Measurements from ENCODE around the gene TSHZ3. TPM values are rescaled to one million over a fixed set of nuclear protein-coding genes. Genes with fewer than 3 reads are reported as not detected.

TSHZ3 gene
- total and polyA plus RNA-seq, 2 donors from 2014 or later, result 1.7 to 8.4 TPM

GRCh38 chr19:31289381-31289880 lies 59.8 kb downstream of the TSHZ3 start:
- no peak overlapping the region for H3K27ac ChIP-seq (ENCODE audit: low read depth in 2 of 2, low read length in 2 of 2)
- no peak overlapping the region for H3K4me3 ChIP-seq (ENCODE audit: low read length in 3 of 3)
- H3K9me3 ChIP-seq (ENCODE audit: control insufficient read depth in 2 of 3, insufficient read depth in 1 of 3, low read length in 3 of 3), result no peaks in the 10 kb centered on the region
- TF ChIP-seq CTCF (IDR thresholded peaks at IDR 0.05; ENCODE audit: borderline replicate concordance, extremely low read depth, insufficient read depth), result no peak
- no peaks in the 10 kb centered on the region for H3K27me3 ChIP-seq (ENCODE audit: control insufficient read depth, insufficient read depth, low read length)
- no peak for DNase-seq
- no peaks in the 10 kb centered on the region for H3K36me3 ChIP-seq (ENCODE audit: control insufficient read depth in 2 of 3, insufficient read depth in 3 of 3, low read length in 3 of 3)
- no peaks in the 10 kb centered on the region for H3K4me1 ChIP-seq (ENCODE audit: control insufficient read depth in 2 of 3, insufficient read depth in 2 of 3, low read depth in 1 of 3, low read length in 3 of 3)
- H3K9ac ChIP-seq (ENCODE audit: low read length in 3 of 3), result no peak overlapping the region
- intact Hi-C loops (cut with DNase I), result no loop called here
- no peak for FAIRE-seq

- DNase-seq (peak in 1 of 5 donors; percentile 28), FAIRE-seq (no peak)
- intact Hi-C loops (cut with DNase I), result no loop called here
- H3K9me3 ChIP-seq (ENCODE audit: control insufficient read depth in 2 of 3, insufficient read depth in 1 of 3, low read length in 3 of 3), result no peaks in the 10 kb centered on the region
- no peak overlapping the region for H3K27ac ChIP-seq (ENCODE audit: low read depth in 2 of 2, low read length in 2 of 2)
- no peaks in the 10 kb centered on the region for H3K27me3 ChIP-seq (ENCODE audit: control insufficient read depth, insufficient read depth, low read length)
- no peak for TF ChIP-seq CTCF (IDR thresholded peaks at IDR 0.05; ENCODE audit: borderline replicate concordance, extremely low read depth, insufficient read depth)
- H3K4me1 ChIP-seq (ENCODE audit: control insufficient read depth in 2 of 3, insufficient read depth in 2 of 3, low read depth in 1 of 3, low read length in 3 of 3), result no peaks in the 10 kb centered on the region
- H3K4me3 ChIP-seq (ENCODE audit: low read length in 3 of 3), result no peak overlapping the region
- no peak overlapping the region for H3K9ac ChIP-seq (ENCODE audit: low read length in 3 of 3)
- H3K36me3 ChIP-seq (ENCODE audit: control insufficient read depth in 2 of 3, insufficient read depth in 3 of 3, low read length in 3 of 3), result no peaks in the 10 kb centered on the region
Measured at GRCh38 chr19:31286491-31286890, 62.7 kb downstream of the TSHZ3 start.

GRCh38 chr19:31285744-31286143 lies 63.5 kb downstream of the TSHZ3 start:
- Histone ChIP-seq H3K9ac (ENCODE audit: low read length in 3 of 3) (no peak overlapping the region), H3K27me3 (ENCODE audit: control insufficient read depth, insufficient read depth, low read length) (no peaks in the 10 kb centered on the region), H3K4me3 (ENCODE audit: low read length in 3 of 3) (no peak overlapping the region), H3K27ac (ENCODE audit: low read depth in 2 of 2, low read length in 2 of 2) (no peak overlapping the region), H3K9me3 (ENCODE audit: control insufficient read depth in 2 of 3, insufficient read depth in 1 of 3, low read length in 3 of 3) (no peaks in the 10 kb centered on the region), H3K36me3 (ENCODE audit: control insufficient read depth in 2 of 3, insufficient read depth in 3 of 3, low read length in 3 of 3) (no peaks in the 10 kb centered on the region), H3K4me1 (ENCODE audit: control insufficient read depth in 2 of 3, insufficient read depth in 2 of 3, low read depth in 1 of 3, low read length in 3 of 3) (no peaks in the 10 kb centered on the region)
- no peak for TF ChIP-seq CTCF (IDR thresholded peaks at IDR 0.05; ENCODE audit: borderline replicate concordance, extremely low read depth, insufficient read depth)
- FAIRE-seq (no peak), DNase-seq (peak in 4 of 5 donors; percentile 35 to 73 (median 48))
- intact Hi-C loops (cut with DNase I), result no loop called here

- Histone ChIP-seq H3K4me1 (ENCODE audit: control insufficient read depth in 2 of 3, insufficient read depth in 2 of 3, low read depth in 1 of 3, low read length in 3 of 3) (no peaks in the 10 kb centered on the region), H3K27ac (ENCODE audit: low read depth in 2 of 2, low read length in 2 of 2) (no peak overlapping the region), H3K9ac (ENCODE audit: low read length in 3 of 3) (no peak overlapping the region), H3K9me3 (ENCODE audit: control insufficient read depth in 2 of 3, insufficient read depth in 1 of 3, low read length in 3 of 3) (no peaks in the 10 kb centered on the region), H3K27me3 (ENCODE audit: control insufficient read depth, insufficient read depth, low read length) (no peaks in the 10 kb centered on the region), H3K4me3 (ENCODE audit: low read length in 3 of 3) (no peak overlapping the region), H3K36me3 (ENCODE audit: control insufficient read depth in 2 of 3, insufficient read depth in 3 of 3, low read length in 3 of 3) (no peaks in the 10 kb centered on the region)
- peak in 1 of 5 donors; percentile 55 for DNase-seq
- TF ChIP-seq CTCF (IDR thresholded peaks at IDR 0.05; ENCODE audit: borderline replicate concordance, extremely low read depth, insufficient read depth), result no peak
- FAIRE-seq, result no peak
- intact Hi-C loops (cut with DNase I), result no loop called here
Measured at GRCh38 chr19:31284621-31285020, 64.6 kb downstream of the TSHZ3 start.

All from kidney (tissue), 14 donors.